ENCODE measurements around the gene ZNF141.

GRCh38 chr4:386708-387105, 49.1 kb downstream of the ZNF141 start:
- no peak for TF ChIP-seq SP1 (IDR thresholded peaks at IDR 0.05; ENCODE audit: low read depth, low read length)
- no peak for TF ChIP-seq TAF1 (IDR thresholded peaks at IDR 0.05; ENCODE audit: low read depth, low read length)
- TF ChIP-seq GTF2F1 (IDR thresholded peaks at IDR 0.05; ENCODE audit: borderline replicate concordance, low read depth, low read length) = no peak
- no peak for TF ChIP-seq MAFK (IDR thresholded peaks at IDR 0.05; ENCODE audit: low read depth, low read length)
- no peak for TF ChIP-seq CHD1 (IDR thresholded peaks at IDR 0.05; ENCODE audit: low read depth, low read length)
- no peak for TF ChIP-seq KDM5A (IDR thresholded peaks at IDR 0.05; ENCODE audit: low read length)
- TF ChIP-seq POLR2AphosphoS5 (IDR thresholded peaks at IDR 0.05; ENCODE audit: low read depth, low read length) = no peak
- no peak for TF ChIP-seq BCL11A (IDR thresholded peaks at IDR 0.05; ENCODE audit: low read depth in 2 of 2, low read length in 2 of 2)
- no peak for TF ChIP-seq RNF2 (IDR thresholded peaks at IDR 0.05; ENCODE audit: borderline replicate concordance, low read depth, low read length, missing control alignments, poor library complexity, severe bottlenecking)
- TF ChIP-seq NRF1 (IDR thresholded peaks at IDR 0.05; ENCODE audit: low read depth, low read length) = no peak
- no peak for TF ChIP-seq SP4 (IDR thresholded peaks at IDR 0.05; ENCODE audit: low read length)
- no peak for TF ChIP-seq POLR2A (IDR thresholded peaks at IDR 0.05; ENCODE audit: control extremely low read depth in 1 of 2, low read depth in 2 of 2, low read length in 2 of 2)
- TF ChIP-seq CTCF (IDR thresholded peaks at IDR 0.05; ENCODE audit: control extremely low read depth in 1 of 3, insufficient read depth in 1 of 3, low read depth in 1 of 3, low read length in 3 of 3) = no peak

All from H1 (cell line).